Measurements from ENCODE around the gene SGF29. TPM values are rescaled to one million over a fixed set of nuclear protein-coding genes. Genes with fewer than 3 reads are reported as not detected.
A peak's percentile ranks its signal among the peaks of the same experiment; 100 is the strongest.
"Not testable (repeated sequence)": the region's sequence is repeated elsewhere in the genome, so short reads cannot be mapped to it uniquely, and the experiment has no call there.

SGF29 gene
- total RNA-seq, 1 donor from 2014 or later: 5.3 TPM

- no peak overlapping the region for H3K9ac ChIP-seq
- DNase-seq (ENCODE audit: low spot score): no peak
- TF ChIP-seq CTCF (IDR thresholded peaks at IDR 0.05): no peak
- TF ChIP-seq EZH2 (IDR thresholded peaks at IDR 0.05): no peak
- no peak for TF ChIP-seq EZH2phosphoT487 (IDR thresholded peaks at IDR 0.05)
- peaks cover 10% of the 10 kb centered on the region for H3K4me1 Mint-ChIP-seq
- no peaks in the 10 kb centered on the region for H3K9me3 ChIP-seq (ENCODE audit: low read depth)
- no peak overlapping the region for H3K27ac Mint-ChIP-seq
- H4K20me1 ChIP-seq (ENCODE audit: low read depth): no peaks in the 10 kb centered on the region
- H3K4me3 Mint-ChIP-seq: no peak overlapping the region
- peaks cover 11% of the 10 kb centered on the region for H3K27me3 Mint-ChIP-seq (ENCODE audit: insufficient read depth, low read depth)
- no peaks in the 10 kb centered on the region for H3K79me2 ChIP-seq (ENCODE audit: low read depth)
- H3F3A ChIP-seq (ENCODE audit: low read depth): no peaks in the 10 kb centered on the region
- peaks cover 6% of the 10 kb centered on the region for H3K4me1 ChIP-seq
- no peak overlapping the region for H2AFZ ChIP-seq (replicated peaks)
- no peak overlapping the region for H3K27ac ChIP-seq
- no peaks in the 10 kb centered on the region for H3K36me3 Mint-ChIP-seq
- no peaks in the 10 kb centered on the region for H3K9me3 Mint-ChIP-seq
- no peaks in the 10 kb centered on the region for H3K27me3 ChIP-seq
- H3K4me2 ChIP-seq: no peak overlapping the region
- H3K36me3 ChIP-seq: no peaks in the 10 kb centered on the region
- H3K4me3 ChIP-seq: no peak overlapping the region
These were observed 52.8 kb downstream of the SGF29 start for GRCh38 chr16:28606291-28607115.

- DNase-seq (ENCODE audit: low spot score): no peak
- Histone ChIP-seq H3K9ac (no peak overlapping the region), H3K4me2 (no peak overlapping the region), H3K9me3 (ENCODE audit: low read depth) (no peaks in the 10 kb centered on the region), H3K4me1 (peaks cover 6% of the 10 kb centered on the region), H3K4me3 (no peak overlapping the region), H3K79me2 (ENCODE audit: low read depth) (no peaks in the 10 kb centered on the region), H4K20me1 (ENCODE audit: low read depth) (no peaks in the 10 kb centered on the region), H3K27me3 (no peaks in the 10 kb centered on the region), H2AFZ (replicated peaks) (no peak overlapping the region), H3K27ac (no peak overlapping the region), H3F3A (ENCODE audit: low read depth) (no peaks in the 10 kb centered on the region), H3K36me3 (no peaks in the 10 kb centered on the region)
- Mint-ChIP-seq H3K27ac (peak overlapping the region; percentile 50), H3K4me3 (no peak overlapping the region), H3K36me3 (no peaks in the 10 kb centered on the region), H3K4me1 (peaks cover 10% of the 10 kb centered on the region), H3K9me3 (no peaks in the 10 kb centered on the region), H3K27me3 (ENCODE audit: insufficient read depth, low read depth) (peaks cover 11% of the 10 kb centered on the region)
- TF ChIP-seq EZH2phosphoT487 (IDR thresholded peaks at IDR 0.05): no peak
- TF ChIP-seq CTCF (IDR thresholded peaks at IDR 0.05): no peak
- no peak for TF ChIP-seq EZH2 (IDR thresholded peaks at IDR 0.05)
These were observed 53.5 kb downstream of the SGF29 start for GRCh38 chr16:28607116-28607623.

- H3K4me1 ChIP-seq; H3K9me3 ChIP-seq (ENCODE audit: low read depth); H3K4me2 ChIP-seq; H3F3A ChIP-seq (ENCODE audit: low read depth); H3K4me3 ChIP-seq; H3K27me3 ChIP-seq; H3K79me2 ChIP-seq (ENCODE audit: low read depth); DNase-seq (ENCODE audit: low spot score); H3K9me3 Mint-ChIP-seq; H3K27ac Mint-ChIP-seq; H3K36me3 ChIP-seq; H2AFZ ChIP-seq (replicated peaks); H3K27ac ChIP-seq; H3K36me3 Mint-ChIP-seq; H3K9ac ChIP-seq; H4K20me1 ChIP-seq (ENCODE audit: low read depth); H3K4me3 Mint-ChIP-seq: not testable (repeated sequence)
- Mint-ChIP-seq H3K27me3 (ENCODE audit: insufficient read depth, low read depth) (peaks cover 11% of the 10 kb centered on the region), H3K4me1 (peaks cover 10% of the 10 kb centered on the region)
These were observed 54.2 kb downstream of the SGF29 start for GRCh38 chr16:28607681-28608495.

GRCh38 chr16:28608496-28608808 is 54.7 kb downstream of the SGF29 start:
- not testable (repeated sequence) for H3F3A ChIP-seq (ENCODE audit: low read depth); H3K4me1 ChIP-seq; DNase-seq (ENCODE audit: low spot score)

GRCh38 chr16:28608867-28609596 is 55.3 kb downstream of the SGF29 start:
- not testable (repeated sequence) for H4K20me1 ChIP-seq (ENCODE audit: low read depth); H2AFZ ChIP-seq (replicated peaks); H3F3A ChIP-seq (ENCODE audit: low read depth); H3K27me3 ChIP-seq; H3K9me3 ChIP-seq (ENCODE audit: low read depth); H3K36me3 Mint-ChIP-seq; H3K79me2 ChIP-seq (ENCODE audit: low read depth); H3K27me3 Mint-ChIP-seq (ENCODE audit: insufficient read depth, low read depth); H3K9ac ChIP-seq; H3K4me2 ChIP-seq; H3K4me3 ChIP-seq; H3K9me3 Mint-ChIP-seq; DNase-seq (ENCODE audit: low spot score); H3K27ac ChIP-seq; H3K4me1 ChIP-seq; H3K36me3 ChIP-seq; H3K4me3 Mint-ChIP-seq
- Mint-ChIP-seq H3K4me1 (peaks cover 10% of the 10 kb centered on the region), H3K27ac (peak overlapping the region; percentile 78)

More at GRCh38 chr16:28608496-28608808, 54.7 kb downstream of the SGF29 start:
- not testable (repeated sequence) for H3K9me3 ChIP-seq (ENCODE audit: low read depth); H3K79me2 ChIP-seq (ENCODE audit: low read depth); H3K4me2 ChIP-seq; H3K9me3 Mint-ChIP-seq; H3K36me3 Mint-ChIP-seq; H3K4me3 Mint-ChIP-seq; H3K9ac ChIP-seq; H3K27ac ChIP-seq; H3K4me3 ChIP-seq; H3K27me3 Mint-ChIP-seq (ENCODE audit: insufficient read depth, low read depth); H4K20me1 ChIP-seq (ENCODE audit: low read depth); H3K36me3 ChIP-seq; H2AFZ ChIP-seq (replicated peaks); H3K27ac Mint-ChIP-seq; H3K27me3 ChIP-seq
- peaks cover 10% of the 10 kb centered on the region for H3K4me1 Mint-ChIP-seq

Measured in neural progenitor cell (in vitro differentiated cells).